ENCODE measurements around the gene MED15. TPM values are rescaled to one million over a fixed set of nuclear protein-coding genes. Genes with fewer than 3 reads are reported as not detected.

MED15 gene
- total RNA-seq, 4 donors from 2014 or later: 40.3 to 69.6 (median 49.2) TPM

DNA sequence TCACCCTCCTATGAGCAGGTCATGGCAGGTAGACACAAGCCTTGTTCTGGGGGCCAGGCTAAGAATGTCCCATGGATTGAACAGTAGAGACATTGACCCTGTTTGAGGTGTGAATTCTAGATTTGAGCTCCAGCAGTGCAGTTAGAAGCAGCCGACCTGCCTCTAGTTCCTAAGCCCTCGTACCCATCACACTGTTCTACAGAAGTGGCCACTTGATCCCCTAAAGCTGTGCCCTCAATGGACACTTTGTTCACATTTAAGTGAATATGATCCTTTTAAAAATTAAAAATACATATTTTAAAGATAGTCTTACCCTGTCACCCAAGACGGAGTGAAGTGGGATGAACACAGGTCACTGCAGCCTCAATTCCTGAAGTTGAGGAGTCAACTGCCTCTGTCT is 122.0 kb downstream of the MED15 start:
- intact Hi-C loops (cut with DNase I; ENCODE audit: low total_unique reads): no loop called here
- no peak for TF ChIP-seq POLR2A (IDR thresholded peaks at IDR 0.05)
- TF ChIP-seq, protein P1, sequence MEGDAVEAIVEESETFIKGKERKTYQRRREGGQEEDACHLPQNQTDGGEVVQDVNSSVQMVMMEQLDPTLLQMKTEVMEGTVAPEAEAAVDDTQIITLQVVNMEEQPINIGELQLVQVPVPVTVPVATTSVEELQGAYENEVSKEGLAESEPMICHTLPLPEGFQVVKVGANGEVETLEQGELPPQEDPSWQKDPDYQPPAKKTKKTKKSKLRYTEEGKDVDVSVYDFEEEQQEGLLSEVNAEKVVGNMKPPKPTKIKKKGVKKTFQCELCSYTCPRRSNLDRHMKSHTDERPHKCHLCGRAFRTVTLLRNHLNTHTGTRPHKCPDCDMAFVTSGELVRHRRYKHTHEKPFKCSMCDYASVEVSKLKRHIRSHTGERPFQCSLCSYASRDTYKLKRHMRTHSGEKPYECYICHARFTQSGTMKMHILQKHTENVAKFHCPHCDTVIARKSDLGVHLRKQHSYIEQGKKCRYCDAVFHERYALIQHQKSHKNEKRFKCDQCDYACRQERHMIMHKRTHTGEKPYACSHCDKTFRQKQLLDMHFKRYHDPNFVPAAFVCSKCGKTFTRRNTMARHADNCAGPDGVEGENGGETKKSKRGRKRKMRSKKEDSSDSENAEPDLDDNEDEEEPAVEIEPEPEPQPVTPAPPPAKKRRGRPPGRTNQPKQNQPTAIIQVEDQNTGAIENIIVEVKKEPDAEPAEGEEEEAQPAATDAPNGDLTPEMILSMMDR (IDR thresholded peaks at IDR 0.05): no peak
- no peak for DNase-seq (ENCODE audit: low spot score in 2 of 2)
- no peak overlapping the region for H3K4me3 ChIP-seq (ENCODE audit: low read depth, poor library complexity, severe bottlenecking)
- 89 to 93% methylated on average over 3 of the region's 3 CpGs for WGBS, 2 donors

DNA sequence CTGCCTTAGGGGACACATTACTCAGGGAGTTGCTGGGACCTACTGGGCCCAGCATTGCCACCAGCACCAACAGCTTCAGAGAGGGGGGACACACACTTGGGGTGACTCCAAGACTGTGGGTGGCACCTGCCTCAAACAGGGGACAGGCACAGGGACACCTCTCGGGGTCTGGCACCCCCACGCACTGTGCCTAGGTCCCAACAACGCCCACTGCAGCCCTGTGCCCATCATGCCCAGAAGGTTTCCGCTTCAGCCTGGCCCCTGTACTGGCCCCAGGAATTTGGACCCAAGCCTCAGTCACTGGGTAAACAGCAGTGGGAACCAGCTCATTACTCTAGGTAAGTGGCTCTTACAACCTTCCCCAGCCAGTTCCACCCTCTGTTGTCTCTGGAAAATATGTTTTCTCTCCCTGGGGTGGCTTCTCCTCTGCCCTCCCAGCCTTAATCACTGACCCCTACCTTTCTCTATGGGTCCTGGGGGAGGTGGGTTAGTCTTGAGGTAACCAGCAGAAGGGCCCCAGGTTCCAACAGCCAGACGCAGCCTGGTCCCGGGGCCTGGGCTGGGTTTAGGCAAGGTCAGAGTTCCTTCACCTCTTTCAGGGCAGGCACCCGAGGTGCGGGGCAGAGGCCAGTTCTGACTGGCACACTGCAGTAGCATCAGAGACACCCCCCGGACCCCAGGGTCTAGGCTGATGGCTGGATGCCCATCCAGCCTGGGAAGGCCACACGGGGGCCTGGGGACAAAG is 123.6 kb downstream of the MED15 start:
- intact Hi-C loops (cut with DNase I; ENCODE audit: low total_unique reads): no loop called here
- H3K4me3 ChIP-seq (ENCODE audit: low read depth, poor library complexity, severe bottlenecking): no peak overlapping the region
- DNase-seq (ENCODE audit: low spot score in 2 of 2): no peak
- WGBS, 2 donors: 85 to 88% methylated on average over 10 of the region's 10 CpGs
- TF ChIP-seq POLR2A (IDR thresholded peaks at IDR 0.05): no peak
- TF ChIP-seq, protein P1 (IDR thresholded peaks at IDR 0.05): no peak

DNA sequence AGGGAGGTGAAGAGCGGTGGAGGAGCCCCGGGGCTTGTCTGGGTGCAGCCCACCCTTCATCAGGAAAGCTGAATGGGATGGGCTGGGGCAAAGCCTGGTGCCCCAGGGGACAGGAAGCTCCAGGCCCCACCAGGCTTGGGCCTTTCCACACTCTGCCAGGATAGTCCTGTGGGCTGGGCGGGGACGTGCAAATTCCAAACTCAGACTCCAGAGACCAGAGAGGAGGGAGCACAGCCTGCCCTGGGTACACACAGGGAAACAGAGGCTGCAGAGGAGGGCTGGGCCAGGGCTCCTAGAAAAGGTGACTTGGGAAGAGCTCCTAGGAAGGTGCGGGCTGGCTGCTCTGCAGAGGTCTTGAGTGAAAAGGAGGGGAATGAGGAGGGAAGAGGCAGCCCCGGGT is 124.7 kb downstream of the MED15 start:
- DNase-seq (ENCODE audit: low spot score in 2 of 2): no peak
- no peak overlapping the region for H3K4me3 ChIP-seq (ENCODE audit: low read depth, poor library complexity, severe bottlenecking)
- no peak for TF ChIP-seq POLR2A (IDR thresholded peaks at IDR 0.05)
- TF ChIP-seq, protein P1 (IDR thresholded peaks at IDR 0.05): no peak
- 64 to 73% methylated on average over 6 of the region's 6 CpGs for WGBS, 2 donors
- intact Hi-C loops (cut with DNase I; ENCODE audit: low total_unique reads): no loop called here

DNA sequence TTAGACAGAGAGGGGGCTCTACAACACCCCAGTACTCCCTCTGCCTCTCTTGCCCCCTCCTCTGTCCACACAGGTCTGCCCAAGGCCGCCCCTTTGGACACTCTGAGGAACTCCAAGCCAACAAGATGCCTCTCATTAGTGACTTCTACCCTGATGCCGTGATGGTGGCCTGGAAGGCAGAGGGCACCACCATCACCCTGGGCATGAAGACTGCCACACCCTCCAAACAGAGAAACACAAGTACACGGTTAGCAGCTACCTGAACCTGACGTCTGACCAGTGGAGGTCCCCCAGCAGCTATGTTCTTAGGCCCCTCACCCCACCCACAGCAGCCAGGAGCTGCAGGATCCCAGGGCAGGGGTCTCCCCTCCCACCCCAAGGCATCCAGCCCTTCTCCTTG is 125.1 kb downstream of the MED15 start:
- DNase-seq (ENCODE audit: low spot score in 2 of 2): no peak
- 65 to 73% methylated on average over 4 of the region's 4 CpGs for WGBS, 2 donors
- no peak for TF ChIP-seq POLR2A (IDR thresholded peaks at IDR 0.05)
- TF ChIP-seq, protein P1 (IDR thresholded peaks at IDR 0.05): no peak
- H3K4me3 ChIP-seq (ENCODE audit: low read depth, poor library complexity, severe bottlenecking): no peak overlapping the region
- intact Hi-C loops (cut with DNase I; ENCODE audit: low total_unique reads): no loop called here

DNA sequence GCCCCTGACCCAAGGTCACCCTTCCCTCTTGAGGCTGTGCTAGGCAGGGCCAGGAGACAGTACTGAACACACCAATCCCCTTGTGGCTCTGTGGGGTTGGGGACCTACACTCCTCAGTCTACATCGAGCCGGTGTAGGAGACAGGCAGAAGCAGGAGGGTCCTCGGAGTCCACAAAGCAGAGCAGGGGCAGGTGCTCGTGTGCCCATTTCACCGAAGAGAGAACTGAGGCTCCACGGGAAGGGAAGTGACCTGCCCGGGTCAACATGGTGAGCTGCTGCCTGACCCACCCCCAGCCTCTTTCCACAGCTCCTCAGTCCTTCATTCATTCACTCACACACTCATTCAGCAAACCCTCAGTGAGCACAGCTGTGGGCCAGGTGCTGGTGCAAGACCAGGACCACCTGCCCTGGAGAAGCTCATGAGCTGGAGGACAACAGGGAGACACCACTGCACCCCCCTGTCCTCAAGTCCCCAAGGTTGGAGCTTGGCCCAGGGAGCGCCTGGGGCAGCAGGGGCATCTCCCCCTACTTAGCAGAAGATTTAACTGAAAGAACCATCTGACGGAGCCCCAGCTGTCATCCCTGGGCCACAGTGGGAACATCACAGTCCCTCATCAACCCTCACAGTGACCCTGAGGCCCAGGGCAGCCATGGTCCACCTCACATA is 127.3 kb downstream of the MED15 start:
- WGBS, 2 donors: 86 to 91% methylated on average over 9 of the region's 9 CpGs
- TF ChIP-seq POLR2A (IDR thresholded peaks at IDR 0.05): no peak
- TF ChIP-seq, protein P1 (IDR thresholded peaks at IDR 0.05): no peak
- DNase-seq (ENCODE audit: low spot score in 2 of 2): no peak
- intact Hi-C loops (cut with DNase I; ENCODE audit: low total_unique reads): no loop called here
- no peak overlapping the region for H3K4me3 ChIP-seq (ENCODE audit: low read depth, poor library complexity, severe bottlenecking)

Measured in lower leg skin (tissue), 4 donors.